ENCODE results near the gene ZBTB46. TPM values are rescaled to one million over a fixed set of nuclear protein-coding genes. Genes with fewer than 3 reads are reported as not detected.

The ZBTB46 gene
- total RNA-seq, 1 experiment from 2014 or later: 18.9 TPM

DNA sequence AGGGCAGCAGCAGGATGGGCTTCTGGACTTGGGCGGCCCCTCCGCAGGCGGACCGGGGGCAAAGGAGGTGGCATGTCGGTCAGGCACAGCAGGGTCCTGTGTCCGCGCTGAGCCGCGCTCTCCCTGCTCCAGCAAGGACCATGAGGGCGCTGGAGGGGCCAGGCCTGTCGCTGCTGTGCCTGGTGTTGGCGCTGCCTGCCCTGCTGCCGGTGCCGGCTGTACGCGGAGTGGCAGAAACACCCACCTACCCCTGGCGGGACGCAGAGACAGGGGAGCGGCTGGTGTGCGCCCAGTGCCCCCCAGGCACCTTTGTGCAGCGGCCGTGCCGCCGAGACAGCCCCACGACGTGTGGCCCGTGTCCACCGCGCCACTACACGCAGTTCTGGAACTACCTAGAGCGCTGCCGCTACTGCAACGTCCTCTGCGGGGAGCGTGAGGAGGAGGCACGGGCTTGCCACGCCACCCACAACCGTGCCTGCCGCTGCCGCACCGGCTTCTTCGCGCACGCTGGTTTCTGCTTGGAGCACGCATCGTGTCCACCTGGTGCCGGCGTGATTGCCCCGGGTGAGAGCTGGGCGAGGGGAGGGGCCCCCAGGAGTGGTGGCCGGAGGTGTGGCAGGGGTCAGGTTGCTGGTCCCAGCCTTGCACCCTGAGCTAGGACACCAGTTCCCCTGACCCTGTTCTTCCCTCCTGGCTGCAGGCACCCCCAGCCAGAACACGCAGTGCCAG lies 134.3 kb downstream of the ZBTB46 start, which contains the start of gene TNFRSF6B:
TSS of gene TNFRSF6B (plus strand) at position 25 of the 729 bp plus-strand sequence. CDS start at position 141, 116 bp downstream.
- H3K36me3 Mint-ChIP-seq: peaks cover 14% of the 10 kb centered on the region
- no peaks in the 10 kb centered on the region for H3K9me3 Mint-ChIP-seq
- peak within 1 kb of the TSS; percentile 53 for H3K4me3 Mint-ChIP-seq
- H3K4me1 Mint-ChIP-seq: peaks cover 7% of the 10 kb centered on the region
- no peak for DNase-seq (ENCODE audit: low spot score)
- CTCF ChIA-PET: interaction anchor here (0.9 to 3.4 kb wide), 7 partner anchors 10 to 159 kb away, joined by 3 to 19 read pairs (median 4); partner anchors contain the start of genes ARFRP1, GMEB2, PTK6 and RTEL1
- peak within 1 kb of the TSS; percentile 45; the same call in 1 of the 2 replicates for H3K27ac Mint-ChIP-seq
- peaks cover 3% of the 10 kb centered on the region; the same call in 1 of the 2 replicates for H3K27me3 Mint-ChIP-seq (ENCODE audit: low read depth)
- POLR2A ChIA-PET: interaction anchor here (0.5 to 1.6 kb wide), 4 partner anchors 9 to 55 kb away, joined by 3 to 4 read pairs (median 3); partner anchors contain the start of genes ARFRP1, RTEL1 and ZGPAT
- peak; percentile 0; the same call in 1 of the 2 replicates for ATAC-seq
- TF ChIP-seq ZNF263 (CRISPR knock-in tag; IDR thresholded peaks at IDR 0.05; ENCODE audit: low read depth): no peak
- TF ChIP-seq CREM (CRISPR knock-in tag; IDR thresholded peaks at IDR 0.05): no peak
- TF ChIP-seq GABPB1 (CRISPR knock-in tag; IDR thresholded peaks at IDR 0.05): no peak
- TF ChIP-seq, protein P1, sequence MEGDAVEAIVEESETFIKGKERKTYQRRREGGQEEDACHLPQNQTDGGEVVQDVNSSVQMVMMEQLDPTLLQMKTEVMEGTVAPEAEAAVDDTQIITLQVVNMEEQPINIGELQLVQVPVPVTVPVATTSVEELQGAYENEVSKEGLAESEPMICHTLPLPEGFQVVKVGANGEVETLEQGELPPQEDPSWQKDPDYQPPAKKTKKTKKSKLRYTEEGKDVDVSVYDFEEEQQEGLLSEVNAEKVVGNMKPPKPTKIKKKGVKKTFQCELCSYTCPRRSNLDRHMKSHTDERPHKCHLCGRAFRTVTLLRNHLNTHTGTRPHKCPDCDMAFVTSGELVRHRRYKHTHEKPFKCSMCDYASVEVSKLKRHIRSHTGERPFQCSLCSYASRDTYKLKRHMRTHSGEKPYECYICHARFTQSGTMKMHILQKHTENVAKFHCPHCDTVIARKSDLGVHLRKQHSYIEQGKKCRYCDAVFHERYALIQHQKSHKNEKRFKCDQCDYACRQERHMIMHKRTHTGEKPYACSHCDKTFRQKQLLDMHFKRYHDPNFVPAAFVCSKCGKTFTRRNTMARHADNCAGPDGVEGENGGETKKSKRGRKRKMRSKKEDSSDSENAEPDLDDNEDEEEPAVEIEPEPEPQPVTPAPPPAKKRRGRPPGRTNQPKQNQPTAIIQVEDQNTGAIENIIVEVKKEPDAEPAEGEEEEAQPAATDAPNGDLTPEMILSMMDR (IDR thresholded peaks at IDR 0.05): no peak
- TF ChIP-seq NR2C2 (CRISPR knock-in tag; IDR thresholded peaks at IDR 0.05): no peak
- TF ChIP-seq, protein P2, sequence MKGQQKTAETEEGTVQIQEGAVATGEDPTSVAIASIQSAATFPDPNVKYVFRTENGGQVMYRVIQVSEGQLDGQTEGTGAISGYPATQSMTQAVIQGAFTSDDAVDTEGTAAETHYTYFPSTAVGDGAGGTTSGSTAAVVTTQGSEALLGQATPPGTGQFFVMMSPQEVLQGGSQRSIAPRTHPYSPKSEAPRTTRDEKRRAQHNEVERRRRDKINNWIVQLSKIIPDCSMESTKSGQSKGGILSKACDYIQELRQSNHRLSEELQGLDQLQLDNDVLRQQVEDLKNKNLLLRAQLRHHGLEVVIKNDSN (CRISPR knock-in tag; IDR thresholded peaks at IDR 0.05): no peak
- peak; percentile 65; the same call in 1 of the 2 replicates for TF ChIP-seq NFATC4 (CRISPR knock-in tag; IDR thresholded peaks at IDR 0.05)
- no peak for TF ChIP-seq HMGA2 (CRISPR knock-in tag; IDR thresholded peaks at IDR 0.05)
- TF ChIP-seq, protein P3, sequence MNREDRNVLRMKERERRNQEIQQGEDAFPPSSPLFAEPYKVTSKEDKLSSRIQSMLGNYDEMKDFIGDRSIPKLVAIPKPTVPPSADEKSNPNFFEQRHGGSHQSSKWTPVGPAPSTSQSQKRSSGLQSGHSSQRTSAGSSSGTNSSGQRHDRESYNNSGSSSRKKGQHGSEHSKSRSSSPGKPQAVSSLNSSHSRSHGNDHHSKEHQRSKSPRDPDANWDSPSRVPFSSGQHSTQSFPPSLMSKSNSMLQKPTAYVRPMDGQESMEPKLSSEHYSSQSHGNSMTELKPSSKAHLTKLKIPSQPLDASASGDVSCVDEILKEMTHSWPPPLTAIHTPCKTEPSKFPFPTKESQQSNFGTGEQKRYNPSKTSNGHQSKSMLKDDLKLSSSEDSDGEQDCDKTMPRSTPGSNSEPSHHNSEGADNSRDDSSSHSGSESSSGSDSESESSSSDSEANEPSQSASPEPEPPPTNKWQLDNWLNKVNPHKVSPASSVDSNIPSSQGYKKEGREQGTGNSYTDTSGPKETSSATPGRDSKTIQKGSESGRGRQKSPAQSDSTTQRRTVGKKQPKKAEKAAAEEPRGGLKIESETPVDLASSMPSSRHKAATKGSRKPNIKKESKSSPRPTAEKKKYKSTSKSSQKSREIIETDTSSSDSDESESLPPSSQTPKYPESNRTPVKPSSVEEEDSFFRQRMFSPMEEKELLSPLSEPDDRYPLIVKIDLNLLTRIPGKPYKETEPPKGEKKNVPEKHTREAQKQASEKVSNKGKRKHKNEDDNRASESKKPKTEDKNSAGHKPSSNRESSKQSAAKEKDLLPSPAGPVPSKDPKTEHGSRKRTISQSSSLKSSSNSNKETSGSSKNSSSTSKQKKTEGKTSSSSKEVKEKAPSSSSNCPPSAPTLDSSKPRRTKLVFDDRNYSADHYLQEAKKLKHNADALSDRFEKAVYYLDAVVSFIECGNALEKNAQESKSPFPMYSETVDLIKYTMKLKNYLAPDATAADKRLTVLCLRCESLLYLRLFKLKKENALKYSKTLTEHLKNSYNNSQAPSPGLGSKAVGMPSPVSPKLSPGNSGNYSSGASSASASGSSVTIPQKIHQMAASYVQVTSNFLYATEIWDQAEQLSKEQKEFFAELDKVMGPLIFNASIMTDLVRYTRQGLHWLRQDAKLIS (CRISPR knock-in tag; IDR thresholded peaks at IDR 0.05; ENCODE audit: borderline replicate concordance): no peak
- TF ChIP-seq, protein P4, sequence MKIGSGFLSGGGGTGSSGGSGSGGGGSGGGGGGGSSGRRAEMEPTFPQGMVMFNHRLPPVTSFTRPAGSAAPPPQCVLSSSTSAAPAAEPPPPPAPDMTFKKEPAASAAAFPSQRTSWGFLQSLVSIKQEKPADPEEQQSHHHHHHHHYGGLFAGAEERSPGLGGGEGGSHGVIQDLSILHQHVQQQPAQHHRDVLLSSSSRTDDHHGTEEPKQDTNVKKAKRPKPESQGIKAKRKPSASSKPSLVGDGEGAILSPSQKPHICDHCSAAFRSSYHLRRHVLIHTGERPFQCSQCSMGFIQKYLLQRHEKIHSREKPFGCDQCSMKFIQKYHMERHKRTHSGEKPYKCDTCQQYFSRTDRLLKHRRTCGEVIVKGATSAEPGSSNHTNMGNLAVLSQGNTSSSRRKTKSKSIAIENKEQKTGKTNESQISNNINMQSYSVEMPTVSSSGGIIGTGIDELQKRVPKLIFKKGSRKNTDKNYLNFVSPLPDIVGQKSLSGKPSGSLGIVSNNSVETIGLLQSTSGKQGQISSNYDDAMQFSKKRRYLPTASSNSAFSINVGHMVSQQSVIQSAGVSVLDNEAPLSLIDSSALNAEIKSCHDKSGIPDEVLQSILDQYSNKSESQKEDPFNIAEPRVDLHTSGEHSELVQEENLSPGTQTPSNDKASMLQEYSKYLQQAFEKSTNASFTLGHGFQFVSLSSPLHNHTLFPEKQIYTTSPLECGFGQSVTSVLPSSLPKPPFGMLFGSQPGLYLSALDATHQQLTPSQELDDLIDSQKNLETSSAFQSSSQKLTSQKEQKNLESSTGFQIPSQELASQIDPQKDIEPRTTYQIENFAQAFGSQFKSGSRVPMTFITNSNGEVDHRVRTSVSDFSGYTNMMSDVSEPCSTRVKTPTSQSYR (CRISPR knock-in tag; IDR thresholded peaks at IDR 0.05): no peak
- no peak; the same call in 1 of the 2 replicates for TF ChIP-seq PRRX2 (CRISPR knock-in tag; IDR thresholded peaks at IDR 0.05)
- TF ChIP-seq, protein P5, sequence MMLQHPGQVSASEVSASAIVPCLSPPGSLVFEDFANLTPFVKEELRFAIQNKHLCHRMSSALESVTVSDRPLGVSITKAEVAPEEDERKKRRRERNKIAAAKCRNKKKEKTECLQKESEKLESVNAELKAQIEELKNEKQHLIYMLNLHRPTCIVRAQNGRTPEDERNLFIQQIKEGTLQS (CRISPR knock-in tag; conservative IDR thresholded peaks at IDR 0.05): no peak
- TF ChIP-seq MYBL2 (CRISPR knock-in tag; IDR thresholded peaks at IDR 0.05): no peak
- TF ChIP-seq, protein P6, sequence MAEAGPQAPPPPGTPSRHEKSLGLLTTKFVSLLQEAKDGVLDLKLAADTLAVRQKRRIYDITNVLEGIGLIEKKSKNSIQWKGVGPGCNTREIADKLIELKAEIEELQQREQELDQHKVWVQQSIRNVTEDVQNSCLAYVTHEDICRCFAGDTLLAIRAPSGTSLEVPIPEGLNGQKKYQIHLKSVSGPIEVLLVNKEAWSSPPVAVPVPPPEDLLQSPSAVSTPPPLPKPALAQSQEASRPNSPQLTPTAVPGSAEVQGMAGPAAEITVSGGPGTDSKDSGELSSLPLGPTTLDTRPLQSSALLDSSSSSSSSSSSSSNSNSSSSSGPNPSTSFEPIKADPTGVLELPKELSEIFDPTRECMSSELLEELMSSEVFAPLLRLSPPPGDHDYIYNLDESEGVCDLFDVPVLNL (CRISPR knock-in tag; IDR thresholded peaks at IDR 0.05; ENCODE audit: borderline replicate concordance, low read depth): no peak
- no peak for TF ChIP-seq IRF2 (CRISPR knock-in tag; IDR thresholded peaks at IDR 0.05; ENCODE audit: borderline replicate concordance, low read depth)
- TF ChIP-seq GTF2I (CRISPR knock-in tag; conservative IDR thresholded peaks at IDR 0.05): no peak
- no peak for TF ChIP-seq ZNF423 (CRISPR knock-in tag; IDR thresholded peaks at IDR 0.05)
- no peak; the same call in 1 of the 2 replicates for TF ChIP-seq TP53 (CRISPR knock-in tag; IDR thresholded peaks at IDR 0.05)
- TF ChIP-seq, protein P7, sequence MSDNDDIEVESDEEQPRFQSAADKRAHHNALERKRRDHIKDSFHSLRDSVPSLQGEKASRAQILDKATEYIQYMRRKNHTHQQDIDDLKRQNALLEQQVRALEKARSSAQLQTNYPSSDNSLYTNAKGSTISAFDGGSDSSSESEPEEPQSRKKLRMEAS (CRISPR knock-in tag; IDR thresholded peaks at IDR 0.05): 0 out of 2 replicates have a peak, but pooled peaks have one; percentile 61
- TF ChIP-seq, protein P8, sequence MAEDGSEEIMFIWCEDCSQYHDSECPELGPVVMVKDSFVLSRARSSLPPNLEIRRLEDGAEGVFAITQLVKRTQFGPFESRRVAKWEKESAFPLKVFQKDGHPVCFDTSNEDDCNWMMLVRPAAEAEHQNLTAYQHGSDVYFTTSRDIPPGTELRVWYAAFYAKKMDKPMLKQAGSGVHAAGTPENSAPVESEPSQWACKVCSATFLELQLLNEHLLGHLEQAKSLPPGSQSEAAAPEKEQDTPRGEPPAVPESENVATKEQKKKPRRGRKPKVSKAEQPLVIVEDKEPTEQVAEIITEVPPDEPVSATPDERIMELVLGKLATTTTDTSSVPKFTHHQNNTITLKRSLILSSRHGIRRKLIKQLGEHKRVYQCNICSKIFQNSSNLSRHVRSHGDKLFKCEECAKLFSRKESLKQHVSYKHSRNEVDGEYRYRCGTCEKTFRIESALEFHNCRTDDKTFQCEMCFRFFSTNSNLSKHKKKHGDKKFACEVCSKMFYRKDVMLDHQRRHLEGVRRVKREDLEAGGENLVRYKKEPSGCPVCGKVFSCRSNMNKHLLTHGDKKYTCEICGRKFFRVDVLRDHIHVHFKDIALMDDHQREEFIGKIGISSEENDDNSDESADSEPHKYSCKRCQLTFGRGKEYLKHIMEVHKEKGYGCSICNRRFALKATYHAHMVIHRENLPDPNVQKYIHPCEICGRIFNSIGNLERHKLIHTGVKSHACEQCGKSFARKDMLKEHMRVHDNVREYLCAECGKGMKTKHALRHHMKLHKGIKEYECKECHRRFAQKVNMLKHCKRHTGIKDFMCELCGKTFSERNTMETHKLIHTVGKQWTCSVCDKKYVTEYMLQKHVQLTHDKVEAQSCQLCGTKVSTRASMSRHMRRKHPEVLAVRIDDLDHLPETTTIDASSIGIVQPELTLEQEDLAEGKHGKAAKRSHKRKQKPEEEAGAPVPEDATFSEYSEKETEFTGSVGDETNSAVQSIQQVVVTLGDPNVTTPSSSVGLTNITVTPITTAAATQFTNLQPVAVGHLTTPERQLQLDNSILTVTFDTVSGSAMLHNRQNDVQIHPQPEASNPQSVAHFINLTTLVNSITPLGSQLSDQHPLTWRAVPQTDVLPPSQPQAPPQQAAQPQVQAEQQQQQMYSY (CRISPR knock-in tag; IDR thresholded peaks at IDR 0.05): no peak
